PFSK-1 (cell line): ENCODE measurements around the gene MACF1.

ENCODE experiments used
- FOXP2 ChIP-seq: optimal IDR thresholded peaks from 2 replicates; pipeline ENCODE3; 2011; ENCODE audit warnings: borderline replicate concordance, control low read depth, inconsistent platforms; ENCODE audit not compliant: insufficient read depth; ENCODE audit errors: extremely low read length, extremely low read depth
- POLR2AphosphoS5 ChIP-seq: IDR thresholded peaks from 2 replicates; pipeline ENCODE4 v1.6.1; 2012; ENCODE audit warnings: low read depth, mild to moderate bottlenecking, control low read depth, low read length, moderate library complexity
- REST ChIP-seq, 2 experiments: IDR thresholded peaks; 2 replicates each; pipeline versions ENCODE4 v1.6.1 to v1.8.0; 2011 to 2012; ENCODE audit warnings: low read depth in 2 of 2, low read length in 2 of 2, control low read depth in 1 of 2, inconsistent platforms in 1 of 2, mild to moderate bottlenecking in 1 of 2, moderate library complexity in 1 of 2; ENCODE audit not compliant: insufficient read depth in 1 of 2
- SIN3A ChIP-seq: IDR thresholded peaks from 2 replicates; pipeline ENCODE4 v1.6.1; 2012; ENCODE audit warnings: mild to moderate bottlenecking, low read length, moderate library complexity, borderline replicate concordance; ENCODE audit not compliant: insufficient read depth
- TAF1 ChIP-seq: IDR thresholded peaks from 2 replicates; pipeline ENCODE4 v1.6.1; 2012; ENCODE audit warnings: low read length, control low read depth, borderline replicate concordance; ENCODE audit not compliant: insufficient read depth

MACF1 gene

GRCh38 chr1:39160703-39161102 is 43.8 kb upstream of the MACF1 start:
- TF ChIP-seq SIN3A (no peak), POLR2AphosphoS5 (no peak), TAF1 (no peak), REST (IDR thresholded peaks at IDR 0.05; ENCODE audit: insufficient read depth in 1 of 2, low read depth in 2 of 2, low read length in 2 of 2) (no peak), FOXP2 (no peak)

GRCh38 chr1:39163469-39163868 is 41.0 kb upstream of the MACF1 start:
- TF ChIP-seq FOXP2 (no peak), TAF1 (no peak), REST (IDR thresholded peaks at IDR 0.05; ENCODE audit: insufficient read depth in 1 of 2, low read depth in 2 of 2, low read length in 2 of 2) (no peak), SIN3A (no peak), POLR2AphosphoS5 (no peak)

- TF ChIP-seq TAF1 = no peak
- no peak for TF ChIP-seq POLR2AphosphoS5
- no peak for TF ChIP-seq FOXP2
- no peak for TF ChIP-seq REST (IDR thresholded peaks at IDR 0.05; ENCODE audit: insufficient read depth in 1 of 2, low read depth in 2 of 2, low read length in 2 of 2)
Observed at GRCh38 chr1:39164256-39164655, 40.2 kb upstream of the MACF1 start.

- TF ChIP-seq POLR2AphosphoS5 = no peak
Observed at GRCh38 chr1:39165049-39165448, 39.4 kb upstream of the MACF1 start.

DNA sequence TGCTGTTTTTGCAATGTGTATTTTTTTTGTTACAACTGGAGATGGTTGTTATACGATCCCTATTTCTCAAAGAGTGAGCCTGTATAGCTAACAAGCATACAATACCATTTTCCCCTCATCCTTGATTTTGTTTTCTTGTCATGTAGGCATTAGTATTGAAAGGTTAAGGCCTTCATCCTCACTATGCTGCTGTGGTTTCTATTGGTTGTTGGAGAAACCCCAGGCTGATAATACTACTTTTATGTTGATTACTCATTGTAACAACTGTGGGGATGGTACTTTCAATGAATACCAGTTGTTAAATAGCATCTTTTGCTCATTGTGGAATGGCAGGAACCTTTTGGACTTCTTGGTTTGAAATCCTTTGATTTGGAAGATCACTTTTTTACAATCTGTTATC is 39.0 kb upstream of the MACF1 start:
- no peak for TF ChIP-seq SIN3A
- TF ChIP-seq POLR2AphosphoS5 = no peak
- TF ChIP-seq TAF1 = no peak
- TF ChIP-seq REST (IDR thresholded peaks at IDR 0.05; ENCODE audit: insufficient read depth in 1 of 2, low read depth in 2 of 2, low read length in 2 of 2) = no peak
- TF ChIP-seq FOXP2 = no peak
